ENCODE data around the gene KCNA3.

GRCh38 chr1:110650609-110651008, 24.1 kb downstream of the KCNA3 start:
- TF ChIP-seq POLR2AphosphoS5 (IDR thresholded peaks at IDR 0.05; ENCODE audit: low read depth, low read length) (no peak), TAF1 (IDR thresholded peaks at IDR 0.05; ENCODE audit: borderline replicate concordance, low read depth, low read length) (no peak), POLR2A (IDR thresholded peaks at IDR 0.05; ENCODE audit: low read depth, low read length) (no peak)

Measured in GM12892 (cell line).